ENCODE data around the gene GULP1. TPM values are rescaled to one million over a fixed set of nuclear protein-coding genes. Genes with fewer than 3 reads are reported as not detected.
A peak's percentile ranks its signal among the peaks of the same experiment; 100 is the strongest.

The GULP1 gene
- total and polyA plus RNA-seq, 2 of the 13 experiments (the other 11 are each of a cell fraction or from before 2014, with no cell fraction given), result 0.15 TPM; not detected in 1

DNA sequence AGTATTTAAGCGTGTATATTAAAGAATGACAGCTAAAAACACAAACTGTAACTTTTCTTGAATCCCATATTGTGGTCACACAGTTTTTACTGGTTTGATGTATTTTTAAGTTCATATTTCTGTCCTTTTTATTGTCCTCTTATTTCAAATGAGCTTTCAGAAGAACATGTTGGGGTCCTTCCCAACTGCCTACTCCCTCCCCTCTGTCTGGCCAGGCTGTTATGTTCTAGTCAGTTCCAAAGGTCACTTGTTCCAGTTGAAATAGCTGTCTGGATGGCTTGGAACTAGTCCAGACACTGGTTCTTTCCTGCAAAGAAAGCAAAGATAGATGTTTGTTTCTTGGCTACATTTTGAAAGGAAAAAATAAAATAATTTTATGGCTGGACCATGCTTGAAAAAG lies 306.9 kb downstream of the GULP1 start:
- Histone ChIP-seq H3K27ac (ENCODE audit: extremely low read length, insufficient read depth, low read length) (no peak overlapping the region), H3K79me2 (ENCODE audit: insufficient read depth, low read length) (no peaks in the 10 kb centered on the region), H3K9me3 (ENCODE audit: low read length) (no peaks in the 10 kb centered on the region), H3K4me3 (replicated peaks in 1 of 3; ENCODE audit: insufficient read depth in 1 of 3, low read depth in 2 of 3, low read length in 3 of 3) (no peak overlapping the region), H4K20me1 (ENCODE audit: insufficient read depth, low read length) (no peaks in the 10 kb centered on the region), H3K4me2 (ENCODE audit: low read depth, low read length) (no peak overlapping the region), H3K36me3 (replicated peaks in 1 of 2; ENCODE audit: control insufficient read depth in 1 of 2, insufficient read depth in 2 of 2, low read length in 2 of 2) (no peaks in the 10 kb centered on the region), H2AFZ (ENCODE audit: low read length) (no peak overlapping the region), H3K27me3 (ENCODE audit: control insufficient read depth in 1 of 2, insufficient read depth in 2 of 2, low read length in 2 of 2) (no peaks in the 10 kb centered on the region), H3K9ac (ENCODE audit: insufficient read depth, low read depth, low read length) (no peak overlapping the region), H3K4me1 (ENCODE audit: insufficient read depth, low read length) (peaks cover 6% of the 10 kb centered on the region; the same call in 1 of the 2 replicates)
- peak; percentile 51 for DNase-seq (ENCODE audit: low spot score)
- ChIA-PET POLR2A (no interaction called here), CTCF (ENCODE audit: low intra/inter-chr PET ratio, low total read pairs) (no interaction called here)
- 58% methylated on average over 1 of the region's 1 CpG for WGBS (ENCODE audit: low lambda C conversion rate)
- peak; percentile 93 for ATAC-seq
- FAIRE-seq, result no peak
- no TSS peak for BruUV-seq (replicated peaks)
- intact Hi-C loops (cut with micrococcal nuclease; ENCODE audit: unreplicated experiment) (no loop called here), in situ Hi-C loops (cut with HindIII; ENCODE audit: extremely low pct_ligation_motif_present, low pct_unique_long_range_greater_than_20kb) (no loop called here)
- TF ChIP-seq, protein P1, sequence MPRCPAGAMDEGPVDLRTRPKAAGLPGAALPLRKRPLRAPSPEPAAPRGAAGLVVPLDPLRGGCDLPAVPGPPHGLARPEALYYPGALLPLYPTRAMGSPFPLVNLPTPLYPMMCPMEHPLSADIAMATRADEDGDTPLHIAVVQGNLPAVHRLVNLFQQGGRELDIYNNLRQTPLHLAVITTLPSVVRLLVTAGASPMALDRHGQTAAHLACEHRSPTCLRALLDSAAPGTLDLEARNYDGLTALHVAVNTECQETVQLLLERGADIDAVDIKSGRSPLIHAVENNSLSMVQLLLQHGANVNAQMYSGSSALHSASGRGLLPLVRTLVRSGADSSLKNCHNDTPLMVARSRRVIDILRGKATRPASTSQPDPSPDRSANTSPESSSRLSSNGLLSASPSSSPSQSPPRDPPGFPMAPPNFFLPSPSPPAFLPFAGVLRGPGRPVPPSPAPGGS (CRISPR knock-in tag; IDR thresholded peaks at IDR 0.05), result no peak
- no peak for TF ChIP-seq SIN3A (IDR thresholded peaks at IDR 0.05; ENCODE audit: borderline replicate concordance, low read depth, low read length)
- TF ChIP-seq, protein P2, sequence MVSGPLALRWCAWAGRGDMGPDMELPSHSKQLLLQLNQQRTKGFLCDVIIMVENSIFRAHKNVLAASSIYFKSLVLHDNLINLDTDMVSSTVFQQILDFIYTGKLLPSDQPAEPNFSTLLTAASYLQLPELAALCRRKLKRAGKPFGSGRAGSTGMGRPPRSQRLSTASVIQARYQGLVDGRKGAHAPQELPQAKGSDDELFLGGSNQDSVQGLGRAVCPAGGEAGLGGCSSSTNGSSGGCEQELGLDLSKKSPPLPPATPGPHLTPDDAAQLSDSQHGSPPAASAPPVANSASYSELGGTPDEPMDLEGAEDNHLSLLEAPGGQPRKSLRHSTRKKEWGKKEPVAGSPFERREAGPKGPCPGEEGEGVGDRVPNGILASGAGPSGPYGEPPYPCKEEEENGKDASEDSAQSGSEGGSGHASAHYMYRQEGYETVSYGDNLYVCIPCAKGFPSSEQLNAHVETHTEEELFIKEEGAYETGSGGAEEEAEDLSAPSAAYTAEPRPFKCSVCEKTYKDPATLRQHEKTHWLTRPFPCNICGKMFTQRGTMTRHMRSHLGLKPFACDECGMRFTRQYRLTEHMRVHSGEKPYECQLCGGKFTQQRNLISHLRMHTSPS (CRISPR knock-in tag; IDR thresholded peaks at IDR 0.05; ENCODE audit: low read depth), result no peak
- no peak for TF ChIP-seq AGO2 (optimal IDR thresholded peaks at IDR 0.05; ENCODE audit: low read depth, low read length)
- TF ChIP-seq, protein P3, sequence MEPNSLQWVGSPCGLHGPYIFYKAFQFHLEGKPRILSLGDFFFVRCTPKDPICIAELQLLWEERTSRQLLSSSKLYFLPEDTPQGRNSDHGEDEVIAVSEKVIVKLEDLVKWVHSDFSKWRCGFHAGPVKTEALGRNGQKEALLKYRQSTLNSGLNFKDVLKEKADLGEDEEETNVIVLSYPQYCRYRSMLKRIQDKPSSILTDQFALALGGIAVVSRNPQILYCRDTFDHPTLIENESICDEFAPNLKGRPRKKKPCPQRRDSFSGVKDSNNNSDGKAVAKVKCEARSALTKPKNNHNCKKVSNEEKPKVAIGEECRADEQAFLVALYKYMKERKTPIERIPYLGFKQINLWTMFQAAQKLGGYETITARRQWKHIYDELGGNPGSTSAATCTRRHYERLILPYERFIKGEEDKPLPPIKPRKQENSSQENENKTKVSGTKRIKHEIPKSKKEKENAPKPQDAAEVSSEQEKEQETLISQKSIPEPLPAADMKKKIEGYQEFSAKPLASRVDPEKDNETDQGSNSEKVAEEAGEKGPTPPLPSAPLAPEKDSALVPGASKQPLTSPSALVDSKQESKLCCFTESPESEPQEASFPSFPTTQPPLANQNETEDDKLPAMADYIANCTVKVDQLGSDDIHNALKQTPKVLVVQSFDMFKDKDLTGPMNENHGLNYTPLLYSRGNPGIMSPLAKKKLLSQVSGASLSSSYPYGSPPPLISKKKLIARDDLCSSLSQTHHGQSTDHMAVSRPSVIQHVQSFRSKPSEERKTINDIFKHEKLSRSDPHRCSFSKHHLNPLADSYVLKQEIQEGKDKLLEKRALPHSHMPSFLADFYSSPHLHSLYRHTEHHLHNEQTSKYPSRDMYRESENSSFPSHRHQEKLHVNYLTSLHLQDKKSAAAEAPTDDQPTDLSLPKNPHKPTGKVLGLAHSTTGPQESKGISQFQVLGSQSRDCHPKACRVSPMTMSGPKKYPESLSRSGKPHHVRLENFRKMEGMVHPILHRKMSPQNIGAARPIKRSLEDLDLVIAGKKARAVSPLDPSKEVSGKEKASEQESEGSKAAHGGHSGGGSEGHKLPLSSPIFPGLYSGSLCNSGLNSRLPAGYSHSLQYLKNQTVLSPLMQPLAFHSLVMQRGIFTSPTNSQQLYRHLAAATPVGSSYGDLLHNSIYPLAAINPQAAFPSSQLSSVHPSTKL (CRISPR knock-in tag; IDR thresholded peaks at IDR 0.05), result peak; percentile 31; the same call in 1 of the 2 replicates
- no peak for TF ChIP-seq RFXAP (CRISPR knock-in tag; IDR thresholded peaks at IDR 0.05; ENCODE audit: borderline replicate concordance)
- TF ChIP-seq, protein P4, sequence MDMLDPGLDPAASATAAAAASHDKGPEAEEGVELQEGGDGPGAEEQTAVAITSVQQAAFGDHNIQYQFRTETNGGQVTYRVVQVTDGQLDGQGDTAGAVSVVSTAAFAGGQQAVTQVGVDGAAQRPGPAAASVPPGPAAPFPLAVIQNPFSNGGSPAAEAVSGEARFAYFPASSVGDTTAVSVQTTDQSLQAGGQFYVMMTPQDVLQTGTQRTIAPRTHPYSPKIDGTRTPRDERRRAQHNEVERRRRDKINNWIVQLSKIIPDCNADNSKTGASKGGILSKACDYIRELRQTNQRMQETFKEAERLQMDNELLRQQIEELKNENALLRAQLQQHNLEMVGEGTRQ (IDR thresholded peaks at IDR 0.05; ENCODE audit: low read depth, low read length), result no peak
- TF ChIP-seq, protein P4 (CRISPR knock-in tag; IDR thresholded peaks at IDR 0.05; ENCODE audit: borderline replicate concordance), result no peak
- TF ChIP-seq, protein P5, sequence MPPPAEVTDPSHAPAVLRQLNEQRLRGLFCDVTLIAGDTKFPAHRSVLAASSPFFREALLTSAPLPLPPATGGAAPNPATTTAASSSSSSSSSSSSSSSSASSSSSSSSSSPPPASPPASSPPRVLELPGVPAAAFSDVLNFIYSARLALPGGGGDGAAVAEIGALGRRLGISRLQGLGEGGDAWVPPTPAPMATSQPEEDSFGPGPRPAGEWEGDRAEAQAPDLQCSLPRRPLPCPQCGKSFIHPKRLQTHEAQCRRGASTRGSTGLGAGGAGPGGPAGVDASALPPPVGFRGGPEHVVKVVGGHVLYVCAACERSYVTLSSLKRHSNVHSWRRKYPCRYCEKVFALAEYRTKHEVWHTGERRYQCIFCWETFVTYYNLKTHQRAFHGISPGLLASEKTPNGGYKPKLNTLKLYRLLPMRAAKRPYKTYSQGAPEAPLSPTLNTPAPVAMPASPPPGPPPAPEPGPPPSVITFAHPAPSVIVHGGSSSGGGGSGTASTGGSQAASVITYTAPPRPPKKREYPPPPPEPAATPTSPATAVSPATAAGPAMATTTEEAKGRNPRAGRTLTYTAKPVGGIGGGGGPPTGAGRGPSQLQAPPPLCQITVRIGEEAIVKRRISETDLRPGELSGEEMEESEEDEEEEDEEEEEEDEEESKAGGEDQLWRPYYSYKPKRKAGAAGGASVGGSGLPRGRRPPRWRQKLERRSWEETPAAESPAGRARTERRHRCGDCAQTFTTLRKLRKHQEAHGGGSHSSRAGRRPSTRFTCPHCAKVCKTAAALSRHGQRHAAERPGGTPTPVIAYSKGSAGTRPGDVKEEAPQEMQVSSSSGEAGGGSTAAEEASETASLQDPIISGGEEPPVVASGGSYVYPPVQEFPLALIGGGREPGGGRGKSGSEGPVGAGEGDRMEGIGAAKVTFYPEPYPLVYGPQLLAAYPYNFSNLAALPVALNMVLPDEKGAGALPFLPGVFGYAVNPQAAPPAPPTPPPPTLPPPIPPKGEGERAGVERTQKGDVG (CRISPR knock-in tag; IDR thresholded peaks at IDR 0.05; ENCODE audit: borderline replicate concordance), result no peak
- TF ChIP-seq ELF1 (CRISPR knock-in tag; IDR thresholded peaks at IDR 0.05), result no peak
- TF ChIP-seq ERF (CRISPR knock-in tag; IDR thresholded peaks at IDR 0.05), result no peak
- TF ChIP-seq ZBTB7A (CRISPR knock-in tag; IDR thresholded peaks at IDR 0.05), result no peak

Measured in HepG2 (cell line).